ENCODE data around the gene ARSI. TPM values are rescaled to one million over a fixed set of nuclear protein-coding genes. Genes with fewer than 3 reads are reported as not detected.

The ARSI gene
- total and polyA plus RNA-seq, 2 of the 4 experiments (the other 2 are of a cell fraction): 14.8 to 15.2 TPM

GRCh38 chr5:150257424-150257823 is 45.3 kb downstream of the ARSI start:
- Histone ChIP-seq H3K9ac (ENCODE audit: low read depth, low read length) (no peak overlapping the region), H2BK120ac (ENCODE audit: low read depth, low read length) (no peak overlapping the region), H3K36me3 (ENCODE audit: control insufficient read depth, insufficient read depth, low read length) (no peaks in the 10 kb centered on the region), H3K9me3 (ENCODE audit: control insufficient read depth, insufficient read depth, low read length) (no peaks in the 10 kb centered on the region), H4K8ac (ENCODE audit: low read depth in 2 of 2, low read length in 2 of 2) (no peak overlapping the region), H2BK20ac (ENCODE audit: low read depth, low read length) (no peak overlapping the region), H3K14ac (replicated peaks; ENCODE audit: low read depth, low read length) (no peak overlapping the region), H4K5ac (ENCODE audit: low read depth, low read length) (no peak overlapping the region), H2BK5ac (ENCODE audit: low read depth, low read length, poor library complexity, severe bottlenecking) (no peak overlapping the region), H3K27me3 (ENCODE audit: control insufficient read depth, insufficient read depth, low read length) (no peaks in the 10 kb centered on the region), H4K91ac (ENCODE audit: insufficient read depth, low read depth, low read length) (no peak overlapping the region), H2AFZ (replicated peaks; ENCODE audit: low read length, poor library complexity) (no peak overlapping the region), H3K9me1 (ENCODE audit: insufficient read depth, low read length) (peaks cover 8% of the 10 kb centered on the region), H3K56ac (ENCODE audit: extremely low read depth, insufficient read depth, low read length) (no peak overlapping the region), H3K4me3 (ENCODE audit: insufficient read depth, low read depth, low read length) (no peak overlapping the region), H3K23ac (ENCODE audit: low read depth, low read length) (no peak overlapping the region), H3K18ac (ENCODE audit: low read depth, low read length) (no peak overlapping the region), H2BK15ac (ENCODE audit: low read depth, low read length) (no peak overlapping the region), H3K4me2 (ENCODE audit: low read depth, low read length) (no peak overlapping the region), H3K4ac (ENCODE audit: low read depth, low read length) (no peak overlapping the region), H2AK9ac (replicated peaks; ENCODE audit: low read depth, low read length, poor library complexity) (peak overlapping the region; percentile 71), H4K20me1 (ENCODE audit: insufficient read depth, low read length) (no peaks in the 10 kb centered on the region), H3K4me1 (ENCODE audit: control insufficient read depth, insufficient read depth, low read length) (peaks cover 7% of the 10 kb centered on the region), H3K79me1 (ENCODE audit: low read depth in 1 of 2, low read length in 2 of 2) (no peaks in the 10 kb centered on the region), H3K27ac (ENCODE audit: insufficient read depth, low read length) (no peak overlapping the region), H2AK5ac (ENCODE audit: low read depth, low read length) (no peak overlapping the region)
- intact Hi-C loops (cut with micrococcal nuclease) (no loop called here), in situ Hi-C loops (cut with MboI; ENCODE audit: low sequenced_read_pairs) (no loop called here), dilution Hi-C loops (cut with HindIII; ENCODE audit: low sequenced_read_pairs, unreplicated experiment) (no loop called here)
- CTCF ChIA-PET: no interaction called here
- DNase-seq (no peak), ATAC-seq (ENCODE audit: low read depth) (no peak)
- POLR2A ChIA-PET (ENCODE audit: unreplicated experiment): no interaction called here
- no TSS peak for BruUV-seq (replicated peaks)
- 90% methylated on average over 4 of the region's 11 CpGs; no CpG with 5 or more reads in 1 of the 2 experiments for WGBS, 2 experiments (ENCODE audit: extremely low coverage in 2 of 2, insufficient read length in 1 of 2)
- no peak for TF ChIP-seq FOS (IDR thresholded peaks at IDR 0.05; ENCODE audit: low read depth, low read length)
- no peak for TF ChIP-seq RCOR1 (IDR thresholded peaks at IDR 0.05; ENCODE audit: insufficient replicate concordance, low read length)
- TF ChIP-seq, protein P1, sequence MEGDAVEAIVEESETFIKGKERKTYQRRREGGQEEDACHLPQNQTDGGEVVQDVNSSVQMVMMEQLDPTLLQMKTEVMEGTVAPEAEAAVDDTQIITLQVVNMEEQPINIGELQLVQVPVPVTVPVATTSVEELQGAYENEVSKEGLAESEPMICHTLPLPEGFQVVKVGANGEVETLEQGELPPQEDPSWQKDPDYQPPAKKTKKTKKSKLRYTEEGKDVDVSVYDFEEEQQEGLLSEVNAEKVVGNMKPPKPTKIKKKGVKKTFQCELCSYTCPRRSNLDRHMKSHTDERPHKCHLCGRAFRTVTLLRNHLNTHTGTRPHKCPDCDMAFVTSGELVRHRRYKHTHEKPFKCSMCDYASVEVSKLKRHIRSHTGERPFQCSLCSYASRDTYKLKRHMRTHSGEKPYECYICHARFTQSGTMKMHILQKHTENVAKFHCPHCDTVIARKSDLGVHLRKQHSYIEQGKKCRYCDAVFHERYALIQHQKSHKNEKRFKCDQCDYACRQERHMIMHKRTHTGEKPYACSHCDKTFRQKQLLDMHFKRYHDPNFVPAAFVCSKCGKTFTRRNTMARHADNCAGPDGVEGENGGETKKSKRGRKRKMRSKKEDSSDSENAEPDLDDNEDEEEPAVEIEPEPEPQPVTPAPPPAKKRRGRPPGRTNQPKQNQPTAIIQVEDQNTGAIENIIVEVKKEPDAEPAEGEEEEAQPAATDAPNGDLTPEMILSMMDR (conservative IDR thresholded peaks at IDR 0.05; ENCODE audit: low read depth, low read length): no peak
- no peak for TF ChIP-seq CHD1 (IDR thresholded peaks at IDR 0.05; ENCODE audit: low read depth, low read length)
- TF ChIP-seq NFE2L2 (IDR thresholded peaks at IDR 0.05; ENCODE audit: low read depth, low read length): no peak
- TF ChIP-seq BHLHE40 (IDR thresholded peaks at IDR 0.05; ENCODE audit: low read depth, low read length): no peak
- no peak for TF ChIP-seq MAZ (IDR thresholded peaks at IDR 0.05; ENCODE audit: borderline replicate concordance, low read depth, low read length)
- TF ChIP-seq RFX5 (IDR thresholded peaks at IDR 0.05; ENCODE audit: low read depth, low read length): no peak
